K562 (cell line): Measurements from ENCODE around the gene HSPA1B. TPM values are rescaled to one million over a fixed set of nuclear protein-coding genes. Genes with fewer than 3 reads are reported as not detected.

Experiments used
- BRCA1 ChIP-seq, 2 experiments: fragments of 450-650 bp in 1 of 2; sonication (generic) in 1 of 2; formaldehyde crosslinking in 1 of 2; IDR thresholded peaks; 2 replicates each; pipeline versions ENCODE4 v1.5.0 to v1.6.1; 2017 to 2020; ENCODE audit warnings: mild to moderate bottlenecking in 1 of 2, missing genetic modification reagents in 1 of 2
- TAL1 ChIP-seq: fragments of 450-650 bp; IDR thresholded peaks from 2 replicates; pipeline ENCODE4 v1.6.1; 2016; ENCODE audit warnings: mild to moderate bottlenecking
- TBL1XR1 ChIP-seq, 2 experiments: IDR thresholded peaks; 2 replicates each; pipeline ENCODE4 v1.6.1; 2012; ENCODE audit warnings: improper control_type of control experiment in 2 of 2, low read length in 2 of 2, mild to moderate bottlenecking in 1 of 2
- YY1 ChIP-seq, 3 experiments: IDR thresholded peaks; 2 replicates each; pipeline ENCODE4 v1.6.1; 2011; ENCODE audit warnings: low read length in 2 of 3, mild to moderate bottlenecking in 2 of 3, moderate library complexity in 2 of 3, borderline replicate concordance in 1 of 3, control low read depth in 1 of 3, low read depth in 1 of 3; ENCODE audit not compliant: insufficient read depth in 3 of 3, insufficient replicate concordance in 2 of 3, control insufficient read depth in 1 of 3, insufficient read length in 1 of 3; ENCODE audit errors: extremely low read depth in 1 of 3
- polyA plus RNA-seq, 8 experiments: library from polyadenylated mRNA; depleted of rRNA in 4 of 8; stranded (reverse) in 5 of 8; unstranded in 3 of 8; fragments of >200 nt; fragmentation: Nextera tagmentation in 2 of 8; fragmentation: Illumina TruSeq in 1 of 8; extraction: Ambion mirVana in 2 of 8; extraction: Trizol in 1 of 8; gene quantifications; 2 replicates each; pipeline versions ENCODE4 v1.2.1 to v1.2.3, GENCODE V29; 2011 to 2014; ENCODE audit warnings: inconsistent platforms in 1 of 8, missing spikeins in 1 of 8
- total RNA-seq, 7 experiments: library from RNA; depleted of rRNA in 6 of 7; stranded (reverse); fragments of >200 nt in 6 of 7; fragmentation: Illumina TruSeq in 2 of 7; extraction: Trizol in 2 of 7; gene quantifications; 2 replicates each; pipeline versions ENCODE4 v1.2.1 to v1.2.3, GENCODE V29; 2011 to 2021; ENCODE audit warnings: low replicate concordance in 1 of 7
- TF ChIP-seq, protein P1 (sequence below): fragments of 450-650 bp; IDR thresholded peaks from 2 replicates; pipeline ENCODE4 v1.6.1; 2016; ENCODE audit warnings: mild to moderate bottlenecking, moderate library complexity
- TF ChIP-seq, protein P2 (sequence below): sonication (generic); formaldehyde crosslinking; IDR thresholded peaks from 2 replicates; pipeline ENCODE4 v1.8.0; 2022; ENCODE audit warnings: mild to moderate bottlenecking, missing genetic modification reagents

HSPA1B gene
- total and polyA plus RNA-seq, 9 of the 15 experiments (the other 6 are each of a cell fraction or from before 2014, with no cell fraction given), result 0.27 to 227 (median 51.2) TPM

DNA sequence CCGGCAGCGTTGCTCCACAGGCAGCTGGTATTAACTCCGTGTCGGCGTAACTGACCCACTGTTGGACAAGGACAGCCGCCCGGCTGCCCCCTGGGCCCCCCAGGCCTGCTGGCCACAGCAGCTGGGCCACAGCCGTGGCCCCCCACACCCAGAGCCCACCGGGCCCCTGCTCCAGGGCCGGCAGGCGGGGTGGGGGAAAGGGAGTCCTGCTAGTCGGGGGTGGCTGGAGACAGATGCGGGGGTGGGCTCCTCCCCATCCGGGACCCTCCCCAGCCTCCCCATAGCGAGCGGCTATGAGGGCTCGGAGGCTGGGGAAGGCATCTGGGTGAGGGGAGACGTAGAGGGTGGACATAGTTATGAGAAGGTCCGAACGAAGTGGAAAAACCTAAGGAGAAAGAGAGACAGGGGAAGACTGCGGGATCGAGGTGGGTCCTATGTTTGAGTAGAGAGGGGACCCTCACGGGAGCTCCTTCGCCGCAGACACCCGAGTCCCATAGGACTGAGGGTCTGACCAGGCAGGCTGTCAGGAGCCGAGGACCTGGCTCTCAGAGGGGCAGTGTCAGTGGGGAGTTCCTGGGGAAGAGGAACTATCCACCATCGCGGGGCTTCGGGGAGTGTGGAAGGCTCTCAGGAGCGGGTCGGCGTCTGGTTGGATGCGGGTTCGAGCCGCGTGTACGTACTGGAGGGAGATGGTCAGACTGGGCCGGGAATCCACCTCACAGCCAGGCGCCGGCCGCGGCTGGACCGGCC is 32.5 kb upstream of the HSPA1B start (continued):
- TF ChIP-seq, protein P1, sequence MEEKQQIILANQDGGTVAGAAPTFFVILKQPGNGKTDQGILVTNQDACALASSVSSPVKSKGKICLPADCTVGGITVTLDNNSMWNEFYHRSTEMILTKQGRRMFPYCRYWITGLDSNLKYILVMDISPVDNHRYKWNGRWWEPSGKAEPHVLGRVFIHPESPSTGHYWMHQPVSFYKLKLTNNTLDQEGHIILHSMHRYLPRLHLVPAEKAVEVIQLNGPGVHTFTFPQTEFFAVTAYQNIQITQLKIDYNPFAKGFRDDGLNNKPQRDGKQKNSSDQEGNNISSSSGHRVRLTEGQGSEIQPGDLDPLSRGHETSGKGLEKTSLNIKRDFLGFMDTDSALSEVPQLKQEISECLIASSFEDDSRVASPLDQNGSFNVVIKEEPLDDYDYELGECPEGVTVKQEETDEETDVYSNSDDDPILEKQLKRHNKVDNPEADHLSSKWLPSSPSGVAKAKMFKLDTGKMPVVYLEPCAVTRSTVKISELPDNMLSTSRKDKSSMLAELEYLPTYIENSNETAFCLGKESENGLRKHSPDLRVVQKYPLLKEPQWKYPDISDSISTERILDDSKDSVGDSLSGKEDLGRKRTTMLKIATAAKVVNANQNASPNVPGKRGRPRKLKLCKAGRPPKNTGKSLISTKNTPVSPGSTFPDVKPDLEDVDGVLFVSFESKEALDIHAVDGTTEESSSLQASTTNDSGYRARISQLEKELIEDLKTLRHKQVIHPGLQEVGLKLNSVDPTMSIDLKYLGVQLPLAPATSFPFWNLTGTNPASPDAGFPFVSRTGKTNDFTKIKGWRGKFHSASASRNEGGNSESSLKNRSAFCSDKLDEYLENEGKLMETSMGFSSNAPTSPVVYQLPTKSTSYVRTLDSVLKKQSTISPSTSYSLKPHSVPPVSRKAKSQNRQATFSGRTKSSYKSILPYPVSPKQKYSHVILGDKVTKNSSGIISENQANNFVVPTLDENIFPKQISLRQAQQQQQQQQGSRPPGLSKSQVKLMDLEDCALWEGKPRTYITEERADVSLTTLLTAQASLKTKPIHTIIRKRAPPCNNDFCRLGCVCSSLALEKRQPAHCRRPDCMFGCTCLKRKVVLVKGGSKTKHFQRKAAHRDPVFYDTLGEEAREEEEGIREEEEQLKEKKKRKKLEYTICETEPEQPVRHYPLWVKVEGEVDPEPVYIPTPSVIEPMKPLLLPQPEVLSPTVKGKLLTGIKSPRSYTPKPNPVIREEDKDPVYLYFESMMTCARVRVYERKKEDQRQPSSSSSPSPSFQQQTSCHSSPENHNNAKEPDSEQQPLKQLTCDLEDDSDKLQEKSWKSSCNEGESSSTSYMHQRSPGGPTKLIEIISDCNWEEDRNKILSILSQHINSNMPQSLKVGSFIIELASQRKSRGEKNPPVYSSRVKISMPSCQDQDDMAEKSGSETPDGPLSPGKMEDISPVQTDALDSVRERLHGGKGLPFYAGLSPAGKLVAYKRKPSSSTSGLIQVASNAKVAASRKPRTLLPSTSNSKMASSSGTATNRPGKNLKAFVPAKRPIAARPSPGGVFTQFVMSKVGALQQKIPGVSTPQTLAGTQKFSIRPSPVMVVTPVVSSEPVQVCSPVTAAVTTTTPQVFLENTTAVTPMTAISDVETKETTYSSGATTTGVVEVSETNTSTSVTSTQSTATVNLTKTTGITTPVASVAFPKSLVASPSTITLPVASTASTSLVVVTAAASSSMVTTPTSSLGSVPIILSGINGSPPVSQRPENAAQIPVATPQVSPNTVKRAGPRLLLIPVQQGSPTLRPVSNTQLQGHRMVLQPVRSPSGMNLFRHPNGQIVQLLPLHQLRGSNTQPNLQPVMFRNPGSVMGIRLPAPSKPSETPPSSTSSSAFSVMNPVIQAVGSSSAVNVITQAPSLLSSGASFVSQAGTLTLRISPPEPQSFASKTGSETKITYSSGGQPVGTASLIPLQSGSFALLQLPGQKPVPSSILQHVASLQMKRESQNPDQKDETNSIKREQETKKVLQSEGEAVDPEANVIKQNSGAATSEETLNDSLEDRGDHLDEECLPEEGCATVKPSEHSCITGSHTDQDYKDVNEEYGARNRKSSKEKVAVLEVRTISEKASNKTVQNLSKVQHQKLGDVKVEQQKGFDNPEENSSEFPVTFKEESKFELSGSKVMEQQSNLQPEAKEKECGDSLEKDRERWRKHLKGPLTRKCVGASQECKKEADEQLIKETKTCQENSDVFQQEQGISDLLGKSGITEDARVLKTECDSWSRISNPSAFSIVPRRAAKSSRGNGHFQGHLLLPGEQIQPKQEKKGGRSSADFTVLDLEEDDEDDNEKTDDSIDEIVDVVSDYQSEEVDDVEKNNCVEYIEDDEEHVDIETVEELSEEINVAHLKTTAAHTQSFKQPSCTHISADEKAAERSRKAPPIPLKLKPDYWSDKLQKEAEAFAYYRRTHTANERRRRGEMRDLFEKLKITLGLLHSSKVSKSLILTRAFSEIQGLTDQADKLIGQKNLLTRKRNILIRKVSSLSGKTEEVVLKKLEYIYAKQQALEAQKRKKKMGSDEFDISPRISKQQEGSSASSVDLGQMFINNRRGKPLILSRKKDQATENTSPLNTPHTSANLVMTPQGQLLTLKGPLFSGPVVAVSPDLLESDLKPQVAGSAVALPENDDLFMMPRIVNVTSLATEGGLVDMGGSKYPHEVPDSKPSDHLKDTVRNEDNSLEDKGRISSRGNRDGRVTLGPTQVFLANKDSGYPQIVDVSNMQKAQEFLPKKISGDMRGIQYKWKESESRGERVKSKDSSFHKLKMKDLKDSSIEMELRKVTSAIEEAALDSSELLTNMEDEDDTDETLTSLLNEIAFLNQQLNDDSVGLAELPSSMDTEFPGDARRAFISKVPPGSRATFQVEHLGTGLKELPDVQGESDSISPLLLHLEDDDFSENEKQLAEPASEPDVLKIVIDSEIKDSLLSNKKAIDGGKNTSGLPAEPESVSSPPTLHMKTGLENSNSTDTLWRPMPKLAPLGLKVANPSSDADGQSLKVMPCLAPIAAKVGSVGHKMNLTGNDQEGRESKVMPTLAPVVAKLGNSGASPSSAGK, result peak; percentile 93
- TF ChIP-seq, protein P2, sequence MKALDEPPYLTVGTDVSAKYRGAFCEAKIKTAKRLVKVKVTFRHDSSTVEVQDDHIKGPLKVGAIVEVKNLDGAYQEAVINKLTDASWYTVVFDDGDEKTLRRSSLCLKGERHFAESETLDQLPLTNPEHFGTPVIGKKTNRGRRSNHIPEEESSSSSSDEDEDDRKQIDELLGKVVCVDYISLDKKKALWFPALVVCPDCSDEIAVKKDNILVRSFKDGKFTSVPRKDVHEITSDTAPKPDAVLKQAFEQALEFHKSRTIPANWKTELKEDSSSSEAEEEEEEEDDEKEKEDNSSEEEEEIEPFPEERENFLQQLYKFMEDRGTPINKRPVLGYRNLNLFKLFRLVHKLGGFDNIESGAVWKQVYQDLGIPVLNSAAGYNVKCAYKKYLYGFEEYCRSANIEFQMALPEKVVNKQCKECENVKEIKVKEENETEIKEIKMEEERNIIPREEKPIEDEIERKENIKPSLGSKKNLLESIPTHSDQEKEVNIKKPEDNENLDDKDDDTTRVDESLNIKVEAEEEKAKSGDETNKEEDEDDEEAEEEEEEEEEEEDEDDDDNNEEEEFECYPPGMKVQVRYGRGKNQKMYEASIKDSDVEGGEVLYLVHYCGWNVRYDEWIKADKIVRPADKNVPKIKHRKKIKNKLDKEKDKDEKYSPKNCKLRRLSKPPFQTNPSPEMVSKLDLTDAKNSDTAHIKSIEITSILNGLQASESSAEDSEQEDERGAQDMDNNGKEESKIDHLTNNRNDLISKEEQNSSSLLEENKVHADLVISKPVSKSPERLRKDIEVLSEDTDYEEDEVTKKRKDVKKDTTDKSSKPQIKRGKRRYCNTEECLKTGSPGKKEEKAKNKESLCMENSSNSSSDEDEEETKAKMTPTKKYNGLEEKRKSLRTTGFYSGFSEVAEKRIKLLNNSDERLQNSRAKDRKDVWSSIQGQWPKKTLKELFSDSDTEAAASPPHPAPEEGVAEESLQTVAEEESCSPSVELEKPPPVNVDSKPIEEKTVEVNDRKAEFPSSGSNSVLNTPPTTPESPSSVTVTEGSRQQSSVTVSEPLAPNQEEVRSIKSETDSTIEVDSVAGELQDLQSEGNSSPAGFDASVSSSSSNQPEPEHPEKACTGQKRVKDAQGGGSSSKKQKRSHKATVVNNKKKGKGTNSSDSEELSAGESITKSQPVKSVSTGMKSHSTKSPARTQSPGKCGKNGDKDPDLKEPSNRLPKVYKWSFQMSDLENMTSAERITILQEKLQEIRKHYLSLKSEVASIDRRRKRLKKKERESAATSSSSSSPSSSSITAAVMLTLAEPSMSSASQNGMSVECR (CRISPR knock-in tag), result no peak
- no peak for TF ChIP-seq BRCA1 (IDR thresholded peaks at IDR 0.05)
- TF ChIP-seq BRCA1 (CRISPR knock-in tag; IDR thresholded peaks at IDR 0.05), result peak; percentile 94; the same call in 1 of the 2 replicates
- no peak for TF ChIP-seq TAL1
- peak in 1 of 3 experiments; percentile 47 for TF ChIP-seq YY1 (IDR thresholded peaks at IDR 0.05; ENCODE audit: borderline replicate concordance in 1 of 3, control insufficient read depth in 1 of 3, extremely low read depth in 1 of 3, insufficient read depth in 3 of 3, insufficient read length in 1 of 3, insufficient replicate concordance in 2 of 3, low read depth in 1 of 3, low read length in 2 of 3)
- TF ChIP-seq TBL1XR1 (IDR thresholded peaks at IDR 0.05; ENCODE audit: low read length in 2 of 2), result peak in 1 of 2 experiments; percentile 48; a peak in 1 of 4 replicates
